Hepatocyte (in vitro differentiated cells): Measurements from ENCODE around the gene ABCD4. TPM values are rescaled to one million over a fixed set of nuclear protein-coding genes. Genes with fewer than 3 reads are reported as not detected.

Source experiments
- DNase-seq: peaks from one replicate; pipeline ENCODE4 v3.0.0-alpha.2; 2016; ENCODE audit warnings: low spot score
- H2AFZ ChIP-seq: fragments of 200-600 bp; sonication (generic); 2 replicates; pipeline ENCODE4 v1.6.0; 2016; ENCODE audit warnings: antibody characterized with exemption, mild to moderate bottlenecking
- H3K27ac ChIP-seq: fragments of 200-600 bp; sonication (generic); 2 replicates; pipeline ENCODE4 v1.5.1; 2016; ENCODE audit warnings: mild to moderate bottlenecking
- H3K27me3 ChIP-seq: fragments of 200-600 bp; sonication (generic); 2 replicates; pipeline ENCODE4 v1.6.1; 2016
- H3K36me3 ChIP-seq: fragments of 200-600 bp; sonication (generic); replicated peaks from 2 replicates; pipeline ENCODE4 v1.5.1; 2016; ENCODE audit warnings: low read depth; ENCODE audit not compliant: insufficient read depth
- H3K4me1 ChIP-seq: fragments of 200-600 bp; sonication (generic); 2 replicates; pipeline ENCODE4 v1.5.1; 2016; ENCODE audit warnings: mild to moderate bottlenecking, moderate library complexity; ENCODE audit not compliant: insufficient read depth
- H3K4me2 ChIP-seq: fragments of 200-600 bp; sonication (generic); 2 replicates; pipeline ENCODE4 v1.6.0; 2016
- H3K4me3 ChIP-seq: fragments of 200-600 bp; sonication (generic); 2 replicates; pipeline ENCODE4 v1.5.1; 2016; ENCODE audit warnings: mild to moderate bottlenecking
- H3K79me2 ChIP-seq: fragments of 200-600 bp; sonication (generic); 2 replicates; pipeline ENCODE4 v1.6.0; 2017; ENCODE audit warnings: mild to moderate bottlenecking
- H3K9me2 ChIP-seq: fragments of 200-600 bp; sonication (generic); replicated peaks from 2 replicates; pipeline ENCODE4 v1.6.0; 2017; ENCODE audit warnings: mild to moderate bottlenecking; ENCODE audit not compliant: insufficient read depth
- H3K9me3 ChIP-seq: fragments of 200-600 bp; sonication (generic); 2 replicates; pipeline ENCODE4 v1.5.1; 2016; ENCODE audit warnings: low read depth, mild to moderate bottlenecking
- H4K20me1 ChIP-seq: fragments of 200-600 bp; sonication (generic); 2 replicates; pipeline ENCODE4 v1.6.0; 2016; ENCODE audit warnings: mild to moderate bottlenecking; ENCODE audit not compliant: insufficient read depth, poor library complexity, severe bottlenecking
- EZH2 ChIP-seq: fragments of 200-600 bp; sonication (generic); IDR thresholded peaks from 2 replicates; pipeline ENCODE4 v1.6.1; 2016; ENCODE audit warnings: antibody characterized with exemption, mild to moderate bottlenecking, borderline replicate concordance
- EZH2phosphoT487 ChIP-seq: fragments of 200-600 bp; sonication (generic); IDR thresholded peaks from one replicate; pipeline ENCODE4 v1.6.1; 2018; ENCODE audit warnings: antibody characterized with exemption, mild to moderate bottlenecking, low read depth, moderate library complexity; ENCODE audit not compliant: unreplicated experiment, severe bottlenecking
- WGBS: methylation state at CpG from one replicate; pipeline ENCODE4 v1.1.6; 2016; ENCODE audit warnings: low lambda C conversion rate; ENCODE audit errors: missing lambda C conversion rate; 5-methylcytosine and 5-hydroxymethylcytosine counted together
- polyA plus RNA-seq: library from polyadenylated mRNA; unstranded; fragments of >200 nt; fragmentation: Nextera tagmentation; extraction: Ambion mirVana; gene quantifications from 2 replicates; pipeline ENCODE4 v1.2.1, GENCODE V29; 2016
- total RNA-seq: library from RNA; depleted of rRNA; stranded (reverse); fragments of >200 nt; gene quantifications from 2 replicates; pipeline ENCODE4 v1.2.3, GENCODE V29; 2014
- TF ChIP-seq, protein P1 (sequence below): fragments of 200-600 bp; sonication (generic); IDR thresholded peaks from 2 replicates; pipeline ENCODE4 v1.5.1; 2016; ENCODE audit warnings: antibody characterized with exemption, mild to moderate bottlenecking; ENCODE audit not compliant: poor library complexity

ABCD4 gene
- total and polyA plus RNA-seq, 2 experiments from 2014 or later: 44.0 to 71.9 TPM

GRCh38 chr14:74293606-74294005, 9.1 kb downstream of the ABCD4 start:
- Histone ChIP-seq H3K4me3 (no peak overlapping the region), H3K27ac (no peak overlapping the region), H3K79me2 (peaks cover 20% of the 10 kb centered on the region), H2AFZ (no peak overlapping the region), H4K20me1 (peaks cover 17% of the 10 kb centered on the region), H3K9me3 (no peaks in the 10 kb centered on the region), H3K4me1 (no peaks in the 10 kb centered on the region), H3K9me2 (no peaks in the 10 kb centered on the region), H3K4me2 (no peak overlapping the region), H3K36me3 (no peaks in the 10 kb centered on the region), H3K27me3 (no peaks in the 10 kb centered on the region)
- TF ChIP-seq EZH2phosphoT487 (no peak), EZH2 (no peak)
- TF ChIP-seq, protein P1, sequence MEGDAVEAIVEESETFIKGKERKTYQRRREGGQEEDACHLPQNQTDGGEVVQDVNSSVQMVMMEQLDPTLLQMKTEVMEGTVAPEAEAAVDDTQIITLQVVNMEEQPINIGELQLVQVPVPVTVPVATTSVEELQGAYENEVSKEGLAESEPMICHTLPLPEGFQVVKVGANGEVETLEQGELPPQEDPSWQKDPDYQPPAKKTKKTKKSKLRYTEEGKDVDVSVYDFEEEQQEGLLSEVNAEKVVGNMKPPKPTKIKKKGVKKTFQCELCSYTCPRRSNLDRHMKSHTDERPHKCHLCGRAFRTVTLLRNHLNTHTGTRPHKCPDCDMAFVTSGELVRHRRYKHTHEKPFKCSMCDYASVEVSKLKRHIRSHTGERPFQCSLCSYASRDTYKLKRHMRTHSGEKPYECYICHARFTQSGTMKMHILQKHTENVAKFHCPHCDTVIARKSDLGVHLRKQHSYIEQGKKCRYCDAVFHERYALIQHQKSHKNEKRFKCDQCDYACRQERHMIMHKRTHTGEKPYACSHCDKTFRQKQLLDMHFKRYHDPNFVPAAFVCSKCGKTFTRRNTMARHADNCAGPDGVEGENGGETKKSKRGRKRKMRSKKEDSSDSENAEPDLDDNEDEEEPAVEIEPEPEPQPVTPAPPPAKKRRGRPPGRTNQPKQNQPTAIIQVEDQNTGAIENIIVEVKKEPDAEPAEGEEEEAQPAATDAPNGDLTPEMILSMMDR: no peak
- no peak for DNase-seq
- WGBS: 82% methylated on average over 2 of the region's 2 CpGs

DNA sequence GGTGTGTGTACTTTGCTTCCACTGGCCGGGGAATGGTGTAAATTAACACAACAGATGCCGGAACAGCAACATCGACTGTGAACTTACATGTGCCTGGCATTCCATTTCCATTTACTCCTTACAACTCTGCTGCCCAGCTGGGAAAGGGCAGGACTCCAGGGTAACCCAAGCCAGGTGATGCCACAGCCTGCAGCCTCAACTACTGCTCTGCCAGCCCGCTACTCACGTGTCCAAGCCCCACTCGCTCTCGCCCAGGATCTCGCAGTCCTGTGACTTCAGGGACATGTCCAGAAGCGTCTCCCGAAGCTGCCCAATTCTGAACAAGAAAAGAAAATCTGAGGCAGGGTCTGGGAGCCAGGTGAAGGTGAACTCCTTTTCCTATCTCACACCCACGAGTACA, 10.7 kb downstream of the ABCD4 start:
- Histone ChIP-seq H3K79me2 (peaks cover 10% of the 10 kb centered on the region), H3K4me2 (no peak overlapping the region), H2AFZ (no peak overlapping the region), H3K27me3 (no peaks in the 10 kb centered on the region), H4K20me1 (peaks cover 17% of the 10 kb centered on the region), H3K4me1 (no peaks in the 10 kb centered on the region), H3K9me2 (no peaks in the 10 kb centered on the region), H3K36me3 (no peaks in the 10 kb centered on the region), H3K9me3 (no peaks in the 10 kb centered on the region), H3K27ac (no peak overlapping the region), H3K4me3 (no peak overlapping the region)
- TF ChIP-seq, protein P1: no peak
- TF ChIP-seq EZH2phosphoT487 (no peak), EZH2 (no peak)
- no peak for DNase-seq
- WGBS: 90% methylated on average over 11 of the region's 11 CpGs

DNA sequence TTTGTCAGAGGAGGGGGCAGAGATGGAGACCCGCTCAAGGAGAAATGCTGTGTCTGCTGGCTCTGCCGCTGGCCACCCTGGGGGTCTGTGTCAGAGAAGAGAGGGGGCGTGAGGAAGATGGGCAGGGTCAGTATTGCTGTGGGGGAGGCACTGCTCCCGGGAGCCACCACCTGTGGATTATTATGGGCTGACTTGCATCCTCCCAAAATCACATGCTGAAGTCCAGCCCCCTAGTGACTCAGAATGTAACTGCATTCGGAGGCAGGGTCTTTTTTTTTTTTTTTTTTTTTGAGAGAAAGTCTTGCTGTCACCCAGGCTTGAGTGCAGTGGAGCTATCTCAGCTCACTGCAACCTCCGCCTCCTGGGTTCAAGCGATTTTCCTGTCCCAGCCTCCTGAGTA, 12.3 kb downstream of the ABCD4 start:
- no peak overlapping the region for H3K27ac ChIP-seq
- no peaks in the 10 kb centered on the region for H3K27me3 ChIP-seq
- peaks cover 11% of the 10 kb centered on the region for H4K20me1 ChIP-seq
- H3K4me1 ChIP-seq: no peaks in the 10 kb centered on the region
- WGBS: 71% methylated on average over 7 of the region's 7 CpGs
- no peak overlapping the region for H2AFZ ChIP-seq
- no peaks in the 10 kb centered on the region for H3K36me3 ChIP-seq
- H3K79me2 ChIP-seq: peaks cover 3% of the 10 kb centered on the region
- H3K9me2 ChIP-seq: no peaks in the 10 kb centered on the region
- no peak for DNase-seq
- no peak overlapping the region for H3K4me3 ChIP-seq
- no peak overlapping the region for H3K4me2 ChIP-seq
- H3K9me3 ChIP-seq: no peaks in the 10 kb centered on the region
- TF ChIP-seq, protein P1: peak; percentile 18
- TF ChIP-seq EZH2: no peak

DNA sequence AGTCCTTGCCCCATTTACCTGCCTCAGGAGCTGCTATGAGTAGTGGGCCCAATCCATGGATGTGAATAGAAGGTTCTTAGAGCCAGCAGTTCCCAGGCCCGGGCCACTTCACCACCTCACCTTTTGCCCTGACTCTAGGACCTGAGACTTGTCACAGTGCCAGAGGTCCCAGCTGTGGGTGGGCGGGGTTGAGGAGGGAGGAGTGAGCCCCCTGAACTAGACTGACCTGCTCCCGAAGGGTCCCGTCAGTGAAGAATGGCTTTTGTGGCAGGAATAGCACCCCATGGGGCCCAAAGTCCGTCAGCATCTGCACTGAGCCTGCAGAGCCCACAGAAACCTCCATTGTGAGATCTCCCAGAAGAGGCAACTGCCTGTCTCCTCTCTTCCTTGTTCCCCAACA, 12.9 kb downstream of the ABCD4 start:
- H3K4me2 ChIP-seq: no peak overlapping the region
- no peak for DNase-seq
- no peak overlapping the region for H2AFZ ChIP-seq
- TF ChIP-seq, protein P1: no peak
- no peak for TF ChIP-seq EZH2
- no peak overlapping the region for H3K27ac ChIP-seq
- peaks cover 3% of the 10 kb centered on the region for H3K79me2 ChIP-seq
- no peak overlapping the region for H3K4me3 ChIP-seq
- 96% methylated on average over 5 of the region's 5 CpGs for WGBS
- H3K9me2 ChIP-seq: no peaks in the 10 kb centered on the region
- no peaks in the 10 kb centered on the region for H3K4me1 ChIP-seq
- no peaks in the 10 kb centered on the region for H3K36me3 ChIP-seq
- H3K27me3 ChIP-seq: no peaks in the 10 kb centered on the region
- no peaks in the 10 kb centered on the region for H3K9me3 ChIP-seq
- peaks cover 11% of the 10 kb centered on the region for H4K20me1 ChIP-seq
